SK-N-SH treated with all-trans-retinoic acid at 6 μM for 48 hours (cell line): ENCODE results near the gene SEZ6L.
A peak's percentile ranks its signal among the peaks of the same experiment; 100 is the strongest.

Source experiments
- ATAC-seq: fragments of 200-7000 bp; cut with Tn5 transposase; 3 replicates; pipeline ENCODE4 v1.9.1; 2020; ENCODE audit warnings: mild to moderate bottlenecking, moderate library complexity
- ARNTL ChIP-seq: fragments of 450-650 bp; formaldehyde crosslinking; IDR thresholded peaks from 2 replicates; pipeline ENCODE4 v1.5.0; 2020; ENCODE audit warnings: low read depth, mild to moderate bottlenecking, moderate library complexity, borderline replicate concordance
- BACH2 ChIP-seq: fragments of 250-450 bp; sonication (Bioruptor Pico); IDR thresholded peaks from 2 replicates; pipeline ENCODE4 v1.9.0; 2021; ENCODE audit warnings: mild to moderate bottlenecking, borderline replicate concordance
- CSDC2 ChIP-seq: fragments of 250-450 bp; sonication (Bioruptor Pico); IDR thresholded peaks from 2 replicates; pipeline ENCODE4 v1.5.0; 2020; ENCODE audit warnings: mild to moderate bottlenecking, moderate library complexity
- CSRNP3 ChIP-seq: fragments of 250-450 bp; sonication (Bioruptor Pico); IDR thresholded peaks from 2 replicates; pipeline ENCODE4 v1.5.1; 2021; ENCODE audit warnings: mild to moderate bottlenecking, moderate library complexity
- ESRRG ChIP-seq: fragments of 250-450 bp; sonication (Bioruptor Pico); IDR thresholded peaks from 2 replicates; pipeline ENCODE4 v1.6.1; 2021; ENCODE audit warnings: mild to moderate bottlenecking
- GLIS3 ChIP-seq: fragments of 250-450 bp; sonication (Bioruptor Pico); IDR thresholded peaks from 2 replicates; pipeline ENCODE4 v1.5.0; 2020; ENCODE audit warnings: mild to moderate bottlenecking, moderate library complexity
- ISL1 ChIP-seq: fragments of 250-450 bp; sonication (Bioruptor Pico); IDR thresholded peaks from 2 replicates; pipeline ENCODE4 v2.1.2; 2022; ENCODE audit warnings: mild to moderate bottlenecking, moderate library complexity
- OSR1 ChIP-seq: fragments of 250-450 bp; sonication (Bioruptor Pico); IDR thresholded peaks from 2 replicates; pipeline ENCODE4 v1.8.0; 2022; ENCODE audit warnings: moderate library complexity, mild to moderate bottlenecking, inconsistent platforms
- PPARA ChIP-seq: fragments of 250-450 bp; sonication (Bioruptor Pico); IDR thresholded peaks from 2 replicates; pipeline ENCODE4 v1.5.0; 2020; ENCODE audit warnings: mild to moderate bottlenecking, borderline replicate concordance
- SNAI2 ChIP-seq: fragments of 250-450 bp; sonication (Bioruptor Pico); IDR thresholded peaks from 2 replicates; pipeline ENCODE4 v1.5.0; 2020; ENCODE audit warnings: mild to moderate bottlenecking, moderate library complexity
- TCF4 ChIP-seq: fragments of 250-450 bp; sonication (Bioruptor Pico); IDR thresholded peaks from 2 replicates; pipeline ENCODE4 v1.8.0; 2021; ENCODE audit warnings: mild to moderate bottlenecking, moderate library complexity, borderline replicate concordance
- TOX ChIP-seq: fragments of 250-450 bp; sonication (Bioruptor Pico); IDR thresholded peaks from 2 replicates; pipeline ENCODE4 v1.8.0; 2021; ENCODE audit warnings: mild to moderate bottlenecking, moderate library complexity, borderline replicate concordance
- ZC3H10 ChIP-seq: fragments of 250-450 bp; sonication (Bioruptor Pico); IDR thresholded peaks from 2 replicates; pipeline ENCODE4 v1.5.1; 2021; ENCODE audit warnings: mild to moderate bottlenecking, moderate library complexity
- ZFP3 ChIP-seq: fragments of 250-450 bp; sonication (Bioruptor Pico); IDR thresholded peaks from 2 replicates; pipeline ENCODE4 v1.5.0; 2020; ENCODE audit warnings: mild to moderate bottlenecking, moderate library complexity
- ZNF565 ChIP-seq: fragments of 450-650 bp; formaldehyde crosslinking; conservative IDR thresholded peaks from 2 replicates; pipeline ENCODE4 v1.5.0; 2020; ENCODE audit warnings: low read depth, mild to moderate bottlenecking, moderate library complexity
- ZNF70 ChIP-seq: fragments of 450-650 bp; formaldehyde crosslinking; IDR thresholded peaks from 2 replicates; pipeline ENCODE4 v1.5.0; 2020; ENCODE audit warnings: mild to moderate bottlenecking, moderate library complexity
- ZNF8 ChIP-seq: fragments of 450-650 bp; formaldehyde crosslinking; IDR thresholded peaks from 2 replicates; pipeline ENCODE4 v1.5.0; 2020; ENCODE audit warnings: mild to moderate bottlenecking, moderate library complexity
- TF ChIP-seq, protein P1 (sequence below): fragments of 250-450 bp; sonication (Bioruptor Pico); IDR thresholded peaks from 2 replicates; pipeline ENCODE4 v1.5.1; 2020; ENCODE audit warnings: low read depth, mild to moderate bottlenecking, moderate library complexity
- TF ChIP-seq, protein P2 (sequence below): fragments of 250-450 bp; sonication (Bioruptor Pico); IDR thresholded peaks from 2 replicates; pipeline ENCODE4 v1.8.0; 2020; ENCODE audit warnings: mild to moderate bottlenecking, moderate library complexity, borderline replicate concordance
- TF ChIP-seq, protein P3 (sequence below): fragments of 250-450 bp; sonication (Bioruptor Pico); IDR thresholded peaks from 2 replicates; pipeline ENCODE4 v1.8.0; 2021; ENCODE audit warnings: low read depth, mild to moderate bottlenecking, moderate library complexity, borderline replicate concordance
- TF ChIP-seq, protein P4 (sequence below): fragments of 250-450 bp; sonication (Bioruptor Pico); IDR thresholded peaks from 2 replicates; pipeline ENCODE4 v1.5.0; 2020; ENCODE audit warnings: mild to moderate bottlenecking, moderate library complexity

The SEZ6L gene

GRCh38 chr22:26416256-26416655 is 247.0 kb downstream of the SEZ6L start:
- ATAC-seq, result no peak
- TF ChIP-seq ZFP3 (CRISPR knock-in tag) (no peak), TOX (CRISPR knock-in tag) (no peak), SNAI2 (CRISPR knock-in tag) (no peak), PPARA (no peak), CSRNP3 (CRISPR knock-in tag) (no peak), ISL1 (CRISPR knock-in tag) (no peak), GLIS3 (CRISPR knock-in tag) (no peak), ZNF70 (CRISPR knock-in tag) (no peak), OSR1 (CRISPR knock-in tag) (no peak), ZNF565 (CRISPR knock-in tag) (no peak), ESRRG (CRISPR knock-in tag) (no peak)
- TF ChIP-seq, protein P1, sequence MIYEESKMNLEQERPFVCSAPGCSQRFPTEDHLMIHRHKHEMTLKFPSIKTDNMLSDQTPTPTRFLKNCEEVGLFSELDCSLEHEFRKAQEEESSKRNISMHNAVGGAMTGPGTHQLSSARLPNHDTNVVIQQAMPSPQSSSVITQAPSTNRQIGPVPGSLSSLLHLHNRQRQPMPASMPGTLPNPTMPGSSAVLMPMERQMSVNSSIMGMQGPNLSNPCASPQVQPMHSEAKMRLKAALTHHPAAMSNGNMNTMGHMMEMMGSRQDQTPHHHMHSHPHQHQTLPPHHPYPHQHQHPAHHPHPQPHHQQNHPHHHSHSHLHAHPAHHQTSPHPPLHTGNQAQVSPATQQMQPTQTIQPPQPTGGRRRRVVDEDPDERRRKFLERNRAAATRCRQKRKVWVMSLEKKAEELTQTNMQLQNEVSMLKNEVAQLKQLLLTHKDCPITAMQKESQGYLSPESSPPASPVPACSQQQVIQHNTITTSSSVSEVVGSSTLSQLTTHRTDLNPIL, result no peak
- TF ChIP-seq, protein P2, sequence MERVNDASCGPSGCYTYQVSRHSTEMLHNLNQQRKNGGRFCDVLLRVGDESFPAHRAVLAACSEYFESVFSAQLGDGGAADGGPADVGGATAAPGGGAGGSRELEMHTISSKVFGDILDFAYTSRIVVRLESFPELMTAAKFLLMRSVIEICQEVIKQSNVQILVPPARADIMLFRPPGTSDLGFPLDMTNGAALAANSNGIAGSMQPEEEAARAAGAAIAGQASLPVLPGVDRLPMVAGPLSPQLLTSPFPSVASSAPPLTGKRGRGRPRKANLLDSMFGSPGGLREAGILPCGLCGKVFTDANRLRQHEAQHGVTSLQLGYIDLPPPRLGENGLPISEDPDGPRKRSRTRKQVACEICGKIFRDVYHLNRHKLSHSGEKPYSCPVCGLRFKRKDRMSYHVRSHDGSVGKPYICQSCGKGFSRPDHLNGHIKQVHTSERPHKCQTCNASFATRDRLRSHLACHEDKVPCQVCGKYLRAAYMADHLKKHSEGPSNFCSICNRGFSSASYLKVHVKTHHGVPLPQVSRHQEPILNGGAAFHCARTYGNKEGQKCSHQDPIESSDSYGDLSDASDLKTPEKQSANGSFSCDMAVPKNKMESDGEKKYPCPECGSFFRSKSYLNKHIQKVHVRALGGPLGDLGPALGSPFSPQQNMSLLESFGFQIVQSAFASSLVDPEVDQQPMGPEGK, result no peak

- peak; percentile 97 for ATAC-seq
- no peak for TF ChIP-seq ZC3H10 (CRISPR knock-in tag)
- TF ChIP-seq BACH2 (CRISPR knock-in tag), result no peak
- no peak for TF ChIP-seq TCF4
- TF ChIP-seq, protein P1, result no peak
- TF ChIP-seq, protein P3, sequence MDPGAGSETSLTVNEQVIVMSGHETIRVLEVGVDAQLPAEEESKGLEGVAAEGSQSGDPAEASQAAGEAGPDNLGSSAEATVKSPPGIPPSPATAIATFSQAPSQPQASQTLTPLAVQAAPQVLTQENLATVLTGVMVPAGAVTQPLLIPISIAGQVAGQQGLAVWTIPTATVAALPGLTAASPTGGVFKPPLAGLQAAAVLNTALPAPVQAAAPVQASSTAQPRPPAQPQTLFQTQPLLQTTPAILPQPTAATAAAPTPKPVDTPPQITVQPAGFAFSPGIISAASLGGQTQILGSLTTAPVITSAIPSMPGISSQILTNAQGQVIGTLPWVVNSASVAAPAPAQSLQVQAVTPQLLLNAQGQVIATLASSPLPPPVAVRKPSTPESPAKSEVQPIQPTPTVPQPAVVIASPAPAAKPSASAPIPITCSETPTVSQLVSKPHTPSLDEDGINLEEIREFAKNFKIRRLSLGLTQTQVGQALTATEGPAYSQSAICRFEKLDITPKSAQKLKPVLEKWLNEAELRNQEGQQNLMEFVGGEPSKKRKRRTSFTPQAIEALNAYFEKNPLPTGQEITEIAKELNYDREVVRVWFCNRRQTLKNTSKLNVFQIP (CRISPR knock-in tag), result no peak
- no peak for TF ChIP-seq ARNTL (CRISPR knock-in tag)
- TF ChIP-seq ESRRG (CRISPR knock-in tag), result no peak
- TF ChIP-seq GLIS3 (CRISPR knock-in tag), result no peak
Observed at GRCh38 chr22:26416670-26417276, 247.5 kb downstream of the SEZ6L start.

DNA sequence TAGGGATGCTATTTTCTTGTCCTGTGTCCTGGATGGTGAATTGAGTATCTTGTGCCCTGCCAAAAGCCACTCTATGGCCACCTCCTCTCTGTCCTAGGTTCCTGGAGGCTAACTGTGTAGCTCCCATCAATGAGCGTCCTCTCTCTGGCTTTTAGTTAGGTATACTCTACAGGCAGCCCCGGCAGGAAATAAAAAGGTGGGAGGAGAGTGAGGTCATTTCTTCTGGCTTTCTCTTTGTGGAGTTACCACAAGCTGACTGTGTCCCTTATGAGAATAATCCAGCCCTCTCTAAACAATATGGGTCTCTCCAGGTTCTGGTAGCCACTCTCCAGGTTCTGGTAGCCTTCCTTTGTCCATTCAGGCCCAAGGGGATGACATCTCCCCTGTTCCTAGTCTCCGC is 248.1 kb downstream of the SEZ6L start:
- ATAC-seq, result peak; percentile 28
- TF ChIP-seq ZNF70 (CRISPR knock-in tag) (no peak), OSR1 (CRISPR knock-in tag) (no peak), PPARA (no peak), TOX (CRISPR knock-in tag) (no peak), ZNF8 (CRISPR knock-in tag) (no peak), ISL1 (CRISPR knock-in tag) (no peak), SNAI2 (CRISPR knock-in tag) (no peak), TCF4 (no peak), CSRNP3 (CRISPR knock-in tag) (no peak), ZC3H10 (CRISPR knock-in tag) (no peak), ARNTL (CRISPR knock-in tag) (no peak), GLIS3 (CRISPR knock-in tag) (no peak), ZNF565 (CRISPR knock-in tag) (no peak), CSDC2 (CRISPR knock-in tag) (no peak)
- TF ChIP-seq, protein P4, sequence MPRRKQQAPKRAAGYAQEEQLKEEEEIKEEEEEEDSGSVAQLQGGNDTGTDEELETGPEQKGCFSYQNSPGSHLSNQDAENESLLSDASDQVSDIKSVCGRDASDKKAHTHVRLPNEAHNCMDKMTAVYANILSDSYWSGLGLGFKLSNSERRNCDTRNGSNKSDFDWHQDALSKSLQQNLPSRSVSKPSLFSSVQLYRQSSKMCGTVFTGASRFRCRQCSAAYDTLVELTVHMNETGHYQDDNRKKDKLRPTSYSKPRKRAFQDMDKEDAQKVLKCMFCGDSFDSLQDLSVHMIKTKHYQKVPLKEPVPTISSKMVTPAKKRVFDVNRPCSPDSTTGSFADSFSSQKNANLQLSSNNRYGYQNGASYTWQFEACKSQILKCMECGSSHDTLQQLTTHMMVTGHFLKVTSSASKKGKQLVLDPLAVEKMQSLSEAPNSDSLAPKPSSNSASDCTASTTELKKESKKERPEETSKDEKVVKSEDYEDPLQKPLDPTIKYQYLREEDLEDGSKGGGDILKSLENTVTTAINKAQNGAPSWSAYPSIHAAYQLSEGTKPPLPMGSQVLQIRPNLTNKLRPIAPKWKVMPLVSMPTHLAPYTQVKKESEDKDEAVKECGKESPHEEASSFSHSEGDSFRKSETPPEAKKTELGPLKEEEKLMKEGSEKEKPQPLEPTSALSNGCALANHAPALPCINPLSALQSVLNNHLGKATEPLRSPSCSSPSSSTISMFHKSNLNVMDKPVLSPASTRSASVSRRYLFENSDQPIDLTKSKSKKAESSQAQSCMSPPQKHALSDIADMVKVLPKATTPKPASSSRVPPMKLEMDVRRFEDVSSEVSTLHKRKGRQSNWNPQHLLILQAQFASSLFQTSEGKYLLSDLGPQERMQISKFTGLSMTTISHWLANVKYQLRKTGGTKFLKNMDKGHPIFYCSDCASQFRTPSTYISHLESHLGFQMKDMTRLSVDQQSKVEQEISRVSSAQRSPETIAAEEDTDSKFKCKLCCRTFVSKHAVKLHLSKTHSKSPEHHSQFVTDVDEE (CRISPR knock-in tag), result no peak
- TF ChIP-seq, protein P3 (CRISPR knock-in tag), result no peak
